H1 (cell line): ENCODE results near the gene PRKRIP1. TPM values are rescaled to one million over a fixed set of nuclear protein-coding genes. Genes with fewer than 3 reads are reported as not detected.

Source experiments
- TAF7 ChIP-seq: optimal IDR thresholded peaks from 2 replicates; pipeline ENCODE3; 2011; ENCODE audit warnings: low read depth, mild to moderate bottlenecking, inconsistent platforms, low read length, moderate library complexity, borderline replicate concordance
- polyA plus RNA-seq, 7 experiments: library from polyadenylated mRNA; depleted of rRNA in 3 of 7; stranded (reverse) in 5 of 7; unstranded in 2 of 7; fragments of >200 nt in 5 of 7; fragments of 200-250 nt in 2 of 7; gene quantifications; 1 replicate in 5 of 7; 2 replicates in 1 of 7; 4 replicates in 1 of 7; pipeline versions ENCODE4 v1.2.1 to v1.2.3, GENCODE V29; 2011 to 2013; ENCODE audit warnings: missing spikeins in 2 of 7, mixed read lengths in 2 of 7
- total RNA-seq: library from RNA; stranded (reverse); fragmentation: NEBNext Ultra II Directional; extraction: Animal tissue kit (Norgen Biotek cat#: 25700); gene quantifications from 2 replicates; pipeline ENCODE4 v1.2.1, GENCODE V29; 2021

Gene PRKRIP1
- total and polyA plus RNA-seq, 2 of the 8 experiments (the other 6 are each of a cell fraction or from before 2014, with no cell fraction given) = 11.1 to 22.0 TPM

DNA sequence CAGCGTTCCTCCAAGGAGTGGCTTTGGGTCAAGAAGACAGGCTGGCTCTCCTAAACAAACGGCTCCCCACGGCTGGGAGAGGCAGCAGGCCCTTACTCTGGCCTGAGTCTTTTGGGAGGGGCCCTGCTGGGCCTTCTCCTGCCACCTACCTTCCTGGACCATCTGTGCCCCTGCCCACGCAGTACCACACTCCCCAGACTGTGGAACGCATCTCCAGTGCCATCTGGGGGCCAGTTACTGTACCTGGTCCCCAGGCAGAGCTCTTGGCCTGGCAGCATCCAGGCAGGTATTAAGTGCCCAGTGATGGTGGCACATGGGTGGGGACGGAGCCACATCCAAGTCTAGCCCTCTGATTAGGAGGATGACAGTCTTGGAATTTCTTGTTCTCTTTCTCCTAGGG, 54.1 kb downstream of the PRKRIP1 start (continued):
- TF ChIP-seq TAF7 = no peak
